ENCODE measurements around the gene FBXW5. TPM values are rescaled to one million over a fixed set of nuclear protein-coding genes. Genes with fewer than 3 reads are reported as not detected.

The FBXW5 gene
- total RNA-seq, 1 experiment from 2014 or later: 101 TPM

DNA sequence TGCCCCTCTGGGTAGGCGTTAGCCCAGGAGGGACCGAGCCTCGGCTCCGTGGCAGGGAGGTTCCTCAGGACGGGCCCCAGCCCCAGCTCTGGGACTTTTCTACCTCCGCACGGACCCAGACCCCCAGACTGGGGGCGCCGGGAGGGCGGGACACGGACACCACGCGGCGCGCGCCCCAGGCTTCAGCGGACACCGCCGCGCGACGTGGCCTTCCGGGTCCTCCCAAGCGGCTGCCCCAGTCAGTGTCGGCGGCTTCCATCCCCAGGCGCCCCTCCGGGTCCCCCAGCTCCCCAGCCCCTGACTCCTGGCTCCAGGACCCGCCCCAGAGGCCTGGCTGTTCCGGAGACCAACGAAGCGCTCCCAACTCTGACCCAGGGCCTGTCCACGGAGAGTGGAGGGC, 41.3 kb upstream of the FBXW5 start:
- Histone ChIP-seq H4K20me1 (ENCODE audit: insufficient read depth) (no peaks in the 10 kb centered on the region; the same call in 1 of the 2 replicates), H3K27ac (no peak overlapping the region), H3K27me3 (ENCODE audit: insufficient read depth, low read depth) (no peaks in the 10 kb centered on the region), H3K36me3 (ENCODE audit: low read depth) (no peaks in the 10 kb centered on the region), H3K4me3 (no peak overlapping the region), H3K9me3 (ENCODE audit: insufficient read depth, low read depth) (no peaks in the 10 kb centered on the region), H3K9me2 (ENCODE audit: insufficient read depth) (no peaks in the 10 kb centered on the region), H3K4me1 (replicated peaks; ENCODE audit: insufficient read depth) (peaks cover 9% of the 10 kb centered on the region), H2AFZ (no peak overlapping the region), H3K79me2 (ENCODE audit: low read depth) (no peaks in the 10 kb centered on the region), H3K4me2 (no peak overlapping the region), H3F3A (ENCODE audit: insufficient read depth, low read depth) (peaks cover 15% of the 10 kb centered on the region; the same call in 1 of the 2 replicates)
- ChIA-PET POLR2A (ENCODE audit: unreplicated experiment) (no interaction called here), CTCF (no interaction called here)
- no TSS peak for BruUV-seq (replicated peaks)
- DNase-seq: no peak
- TF ChIP-seq, protein P1, sequence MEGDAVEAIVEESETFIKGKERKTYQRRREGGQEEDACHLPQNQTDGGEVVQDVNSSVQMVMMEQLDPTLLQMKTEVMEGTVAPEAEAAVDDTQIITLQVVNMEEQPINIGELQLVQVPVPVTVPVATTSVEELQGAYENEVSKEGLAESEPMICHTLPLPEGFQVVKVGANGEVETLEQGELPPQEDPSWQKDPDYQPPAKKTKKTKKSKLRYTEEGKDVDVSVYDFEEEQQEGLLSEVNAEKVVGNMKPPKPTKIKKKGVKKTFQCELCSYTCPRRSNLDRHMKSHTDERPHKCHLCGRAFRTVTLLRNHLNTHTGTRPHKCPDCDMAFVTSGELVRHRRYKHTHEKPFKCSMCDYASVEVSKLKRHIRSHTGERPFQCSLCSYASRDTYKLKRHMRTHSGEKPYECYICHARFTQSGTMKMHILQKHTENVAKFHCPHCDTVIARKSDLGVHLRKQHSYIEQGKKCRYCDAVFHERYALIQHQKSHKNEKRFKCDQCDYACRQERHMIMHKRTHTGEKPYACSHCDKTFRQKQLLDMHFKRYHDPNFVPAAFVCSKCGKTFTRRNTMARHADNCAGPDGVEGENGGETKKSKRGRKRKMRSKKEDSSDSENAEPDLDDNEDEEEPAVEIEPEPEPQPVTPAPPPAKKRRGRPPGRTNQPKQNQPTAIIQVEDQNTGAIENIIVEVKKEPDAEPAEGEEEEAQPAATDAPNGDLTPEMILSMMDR (conservative IDR thresholded peaks at IDR 0.05): no peak
- no peak for TF ChIP-seq EZH2 (IDR thresholded peaks at IDR 0.05; ENCODE audit: low read depth)
- intact Hi-C loops (cut with micrococcal nuclease; ENCODE audit: unreplicated experiment): no loop called here

DNA sequence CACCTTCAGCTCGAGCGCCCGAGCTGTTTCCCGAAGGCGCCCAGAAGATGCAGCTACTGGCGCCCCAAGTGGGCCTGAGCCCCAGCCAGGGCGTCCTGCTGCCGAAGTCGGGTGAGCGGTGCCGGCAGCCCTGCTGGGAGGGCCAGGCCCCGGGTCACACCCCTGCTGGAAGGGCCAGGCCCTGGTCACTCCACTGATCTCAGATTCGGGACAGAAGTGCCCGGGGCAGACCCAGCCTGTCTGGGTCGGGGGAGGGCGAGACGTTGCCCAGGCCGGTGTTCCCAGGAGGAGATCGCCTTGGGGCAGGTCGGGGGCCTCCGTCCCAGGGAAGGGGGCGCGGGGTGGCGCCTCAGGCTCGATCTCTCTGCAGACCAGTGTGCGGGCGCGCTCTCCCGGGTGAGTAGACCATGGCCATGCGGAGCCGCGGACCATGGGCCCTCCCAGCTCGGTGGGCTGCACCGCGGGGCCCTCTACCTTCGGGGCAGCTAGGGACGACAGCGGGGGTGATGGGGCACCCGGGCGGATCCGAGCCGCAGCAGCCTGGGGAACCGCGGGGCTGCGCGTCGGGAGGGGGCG, 40.6 kb upstream of the FBXW5 start:
- Histone ChIP-seq H3K27ac (no peak overlapping the region), H3K4me3 (no peak overlapping the region), H3K36me3 (ENCODE audit: low read depth) (no peaks in the 10 kb centered on the region), H3K9me2 (ENCODE audit: insufficient read depth) (no peaks in the 10 kb centered on the region), H2AFZ (no peak overlapping the region), H3K9me3 (ENCODE audit: insufficient read depth, low read depth) (no peaks in the 10 kb centered on the region), H3F3A (ENCODE audit: insufficient read depth, low read depth) (peaks cover 7% of the 10 kb centered on the region; the same call in 1 of the 2 replicates), H3K4me1 (replicated peaks; ENCODE audit: insufficient read depth) (peaks cover 9% of the 10 kb centered on the region), H3K79me2 (ENCODE audit: low read depth) (no peaks in the 10 kb centered on the region), H3K4me2 (no peak overlapping the region), H3K27me3 (ENCODE audit: insufficient read depth, low read depth) (no peaks in the 10 kb centered on the region), H4K20me1 (ENCODE audit: insufficient read depth) (no peaks in the 10 kb centered on the region)
- no TSS peak for BruUV-seq (replicated peaks)
- CTCF ChIA-PET: no interaction called here
- POLR2A ChIA-PET (ENCODE audit: unreplicated experiment): no interaction called here
- DNase-seq: no peak
- intact Hi-C loops (cut with micrococcal nuclease; ENCODE audit: unreplicated experiment): no loop called here
- TF ChIP-seq EZH2 (IDR thresholded peaks at IDR 0.05; ENCODE audit: low read depth): no peak
- TF ChIP-seq, protein P1 (conservative IDR thresholded peaks at IDR 0.05): no peak

DNA sequence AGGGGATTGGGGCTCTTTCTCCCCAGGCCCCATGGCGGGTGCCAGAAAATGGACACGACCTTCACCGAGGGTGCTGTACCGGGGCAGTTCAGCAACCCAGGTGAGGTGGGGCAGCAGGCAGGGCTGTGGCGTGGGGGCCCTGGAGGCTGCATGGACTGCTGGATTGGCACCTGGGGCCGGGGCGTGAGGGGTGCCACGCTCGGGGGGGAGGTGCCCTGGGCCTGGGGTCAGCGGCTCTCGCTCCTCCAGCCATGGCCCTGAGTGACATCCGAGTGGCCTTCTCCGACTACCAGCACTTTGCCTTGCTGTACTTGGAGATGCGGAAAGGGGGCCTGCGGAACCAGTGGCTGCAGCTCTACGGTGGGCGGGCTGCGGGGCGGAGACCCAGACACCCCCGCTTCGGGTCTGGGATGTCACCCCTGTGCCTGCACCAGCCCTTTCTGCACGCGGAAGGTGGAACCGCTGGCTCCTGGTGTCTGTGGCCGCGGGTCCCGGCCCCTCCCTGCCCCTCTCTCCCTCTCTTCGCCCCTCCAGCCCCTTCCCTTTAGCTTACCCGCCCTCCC, 40.0 kb upstream of the FBXW5 start:
- DNase-seq: no peak
- Histone ChIP-seq H4K20me1 (ENCODE audit: insufficient read depth) (no peaks in the 10 kb centered on the region), H3K36me3 (ENCODE audit: low read depth) (no peaks in the 10 kb centered on the region), H3K4me1 (replicated peaks; ENCODE audit: insufficient read depth) (peaks cover 9% of the 10 kb centered on the region), H3K27ac (no peak overlapping the region), H2AFZ (no peak overlapping the region), H3K9me2 (ENCODE audit: insufficient read depth) (no peaks in the 10 kb centered on the region), H3K79me2 (ENCODE audit: low read depth) (no peaks in the 10 kb centered on the region), H3K9me3 (ENCODE audit: insufficient read depth, low read depth) (no peaks in the 10 kb centered on the region), H3K4me3 (no peak overlapping the region), H3K4me2 (no peak overlapping the region), H3K27me3 (ENCODE audit: insufficient read depth, low read depth) (no peaks in the 10 kb centered on the region), H3F3A (ENCODE audit: insufficient read depth, low read depth) (peaks cover 6% of the 10 kb centered on the region; the same call in 1 of the 2 replicates)
- TF ChIP-seq, protein P1 (conservative IDR thresholded peaks at IDR 0.05): no peak
- TF ChIP-seq EZH2 (IDR thresholded peaks at IDR 0.05; ENCODE audit: low read depth): no peak
- BruUV-seq (replicated peaks): no TSS peak
- ChIA-PET CTCF (no interaction called here), POLR2A (ENCODE audit: unreplicated experiment) (no interaction called here)
- intact Hi-C loops (cut with micrococcal nuclease; ENCODE audit: unreplicated experiment): no loop called here

All from PC-9 (cell line).